Measurements from ENCODE around the gene CFAP221.

CFAP221 gene

DNA sequence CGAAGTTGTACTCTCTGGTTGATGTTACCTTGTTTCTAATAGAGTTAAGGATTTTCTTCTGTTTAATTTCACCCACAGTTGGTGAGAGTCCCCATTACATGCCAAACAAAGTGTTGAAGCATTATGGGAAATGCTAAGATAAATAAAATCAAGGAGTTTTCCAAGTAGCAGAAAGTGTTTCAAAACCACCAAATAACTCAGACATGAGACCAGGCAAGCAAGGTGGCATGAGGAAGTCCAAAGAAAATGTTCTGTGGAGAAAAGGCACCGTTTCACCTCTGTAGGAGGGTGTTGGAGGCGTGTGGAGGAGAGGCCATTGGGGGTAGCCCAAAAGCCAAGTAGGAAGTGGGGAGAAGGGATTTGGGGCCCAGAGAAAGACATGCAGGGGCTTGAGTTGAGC, 8.7 kb downstream of the CFAP221 start:
- in situ Hi-C loops (cut with HindIII; ENCODE audit: low sequenced_read_pairs) = no loop called here
- TF ChIP-seq, protein P1, sequence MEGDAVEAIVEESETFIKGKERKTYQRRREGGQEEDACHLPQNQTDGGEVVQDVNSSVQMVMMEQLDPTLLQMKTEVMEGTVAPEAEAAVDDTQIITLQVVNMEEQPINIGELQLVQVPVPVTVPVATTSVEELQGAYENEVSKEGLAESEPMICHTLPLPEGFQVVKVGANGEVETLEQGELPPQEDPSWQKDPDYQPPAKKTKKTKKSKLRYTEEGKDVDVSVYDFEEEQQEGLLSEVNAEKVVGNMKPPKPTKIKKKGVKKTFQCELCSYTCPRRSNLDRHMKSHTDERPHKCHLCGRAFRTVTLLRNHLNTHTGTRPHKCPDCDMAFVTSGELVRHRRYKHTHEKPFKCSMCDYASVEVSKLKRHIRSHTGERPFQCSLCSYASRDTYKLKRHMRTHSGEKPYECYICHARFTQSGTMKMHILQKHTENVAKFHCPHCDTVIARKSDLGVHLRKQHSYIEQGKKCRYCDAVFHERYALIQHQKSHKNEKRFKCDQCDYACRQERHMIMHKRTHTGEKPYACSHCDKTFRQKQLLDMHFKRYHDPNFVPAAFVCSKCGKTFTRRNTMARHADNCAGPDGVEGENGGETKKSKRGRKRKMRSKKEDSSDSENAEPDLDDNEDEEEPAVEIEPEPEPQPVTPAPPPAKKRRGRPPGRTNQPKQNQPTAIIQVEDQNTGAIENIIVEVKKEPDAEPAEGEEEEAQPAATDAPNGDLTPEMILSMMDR (IDR thresholded peaks at IDR 0.05; ENCODE audit: low read depth, low read length) = no peak
- no peak overlapping the region for H3K4me3 ChIP-seq (ENCODE audit: low read depth, low read length)
- no peak for DNase-seq (ENCODE audit: low read depth, low spot score)

DNA sequence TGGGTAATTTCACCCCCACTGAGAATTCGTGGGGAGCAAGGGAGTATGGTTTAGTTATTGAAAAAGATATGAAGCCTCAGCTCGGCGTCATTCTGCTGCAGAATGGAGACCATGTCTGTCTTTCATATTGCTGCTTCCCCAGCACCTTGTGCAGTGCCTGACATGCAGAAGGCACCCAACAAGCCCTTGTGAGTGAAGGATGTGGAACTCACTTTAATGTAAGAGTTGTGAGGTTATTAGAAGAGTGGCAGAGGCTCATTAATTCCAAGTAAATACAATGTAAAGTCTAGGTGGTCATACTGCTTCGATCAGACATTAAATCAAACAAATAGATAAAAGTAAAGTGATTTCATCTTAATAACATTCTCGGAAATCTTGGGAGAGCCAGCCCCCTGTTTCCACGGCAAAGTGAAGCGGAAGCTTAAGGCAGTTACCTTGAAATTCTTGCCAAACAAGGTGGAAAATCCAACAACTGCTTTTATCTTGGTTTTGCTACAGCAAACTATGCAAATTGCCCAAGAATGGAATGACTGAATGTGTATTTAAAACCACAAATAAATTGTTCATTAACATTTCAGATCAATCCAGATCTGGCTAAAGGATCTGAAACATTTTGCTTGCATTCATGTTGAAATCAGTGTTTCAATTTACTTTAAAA, 9.6 kb downstream of the CFAP221 start:
- DNase-seq (ENCODE audit: low read depth, low spot score) = no peak
- no peak overlapping the region for H3K4me3 ChIP-seq (ENCODE audit: low read depth, low read length)
- TF ChIP-seq, protein P1 (IDR thresholded peaks at IDR 0.05; ENCODE audit: low read depth, low read length) = no peak
- in situ Hi-C loops (cut with HindIII; ENCODE audit: low sequenced_read_pairs) = no loop called here

DNA sequence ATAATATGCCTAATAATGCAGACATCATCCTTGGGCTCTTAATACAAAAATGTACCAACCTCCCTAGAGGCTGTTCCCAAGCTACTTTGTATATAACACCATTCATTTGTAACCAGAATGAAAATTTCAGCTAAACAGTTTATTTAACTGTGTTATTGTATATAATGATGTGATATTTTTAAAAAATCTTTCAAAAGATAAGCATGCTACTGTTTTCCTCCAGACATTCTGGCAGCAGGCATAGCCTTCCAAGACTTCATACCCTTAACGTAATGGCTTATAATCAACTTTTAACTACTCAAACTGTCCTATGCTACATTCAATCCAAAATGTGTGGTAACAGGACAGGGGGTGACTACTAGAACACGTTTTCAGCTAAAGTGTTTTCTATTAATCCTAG, 21.2 kb downstream of the CFAP221 start:
- no peak overlapping the region for H3K4me3 ChIP-seq (ENCODE audit: low read depth, low read length)
- in situ Hi-C loops (cut with HindIII; ENCODE audit: low sequenced_read_pairs) = no loop called here
- no peak for DNase-seq (ENCODE audit: low read depth, low spot score)
- TF ChIP-seq, protein P1 (IDR thresholded peaks at IDR 0.05; ENCODE audit: low read depth, low read length) = no peak

DNA sequence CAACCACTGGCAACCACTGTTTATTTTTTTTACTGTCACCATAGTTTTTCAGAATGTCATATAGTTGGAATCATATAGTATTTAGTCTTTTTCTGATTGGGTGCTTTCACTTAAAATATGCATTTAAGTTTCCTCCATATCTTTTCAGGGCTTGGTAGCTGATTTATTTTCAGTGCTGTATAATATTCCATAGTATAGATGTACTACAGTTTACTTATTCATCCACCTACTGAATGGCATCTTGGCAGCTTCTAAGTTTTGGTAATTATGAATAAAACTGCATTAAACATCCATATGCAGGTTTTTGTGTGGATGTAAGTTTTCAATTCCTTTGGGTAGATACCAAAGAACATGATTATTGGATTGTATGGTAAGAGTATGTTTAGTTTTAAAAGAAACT, 23.0 kb downstream of the CFAP221 start:
- TF ChIP-seq, protein P1 (IDR thresholded peaks at IDR 0.05; ENCODE audit: low read depth, low read length) = no peak
- in situ Hi-C loops (cut with HindIII; ENCODE audit: low sequenced_read_pairs) = no loop called here
- no peak for DNase-seq (ENCODE audit: low read depth, low spot score)
- no peak overlapping the region for H3K4me3 ChIP-seq (ENCODE audit: low read depth, low read length)

DNA sequence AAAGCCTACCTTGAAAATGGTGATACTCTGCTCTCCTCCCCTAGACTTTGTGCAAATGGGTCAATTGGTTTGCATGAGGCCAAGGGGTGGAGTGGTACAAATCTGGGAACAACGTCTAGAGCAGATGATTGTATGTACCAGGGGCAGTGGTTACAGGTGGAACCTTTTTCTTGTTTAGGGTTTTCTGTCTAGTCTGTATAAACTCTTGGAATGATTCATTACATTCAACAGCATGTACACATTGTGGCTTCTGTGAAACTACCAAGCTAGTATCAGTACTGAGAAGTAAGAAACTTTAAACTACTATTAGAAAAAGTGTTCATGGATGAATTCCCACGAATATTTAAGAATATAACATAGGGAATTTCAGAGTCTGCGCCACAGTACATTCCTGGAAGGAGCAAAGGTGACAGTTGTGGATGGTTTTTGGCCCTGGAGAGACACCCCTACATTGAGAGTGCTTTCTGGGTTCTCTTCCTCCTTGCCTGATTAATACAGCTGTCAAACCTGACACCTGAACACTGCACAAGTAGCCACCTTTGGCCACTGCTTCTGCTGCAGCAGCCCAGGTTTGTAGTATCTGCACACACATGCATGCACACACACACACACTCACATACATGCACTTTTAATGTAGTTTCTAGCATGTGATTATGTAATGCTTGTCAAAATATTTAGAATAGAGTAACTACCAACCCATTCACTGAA, 30.0 kb downstream of the CFAP221 start:
- TF ChIP-seq, protein P1 (IDR thresholded peaks at IDR 0.05; ENCODE audit: low read depth, low read length) = no peak
- in situ Hi-C loops (cut with HindIII; ENCODE audit: low sequenced_read_pairs) = no loop called here
- no peak for DNase-seq (ENCODE audit: low read depth, low spot score)
- H3K4me3 ChIP-seq (ENCODE audit: low read depth, low read length) = no peak overlapping the region

DNA sequence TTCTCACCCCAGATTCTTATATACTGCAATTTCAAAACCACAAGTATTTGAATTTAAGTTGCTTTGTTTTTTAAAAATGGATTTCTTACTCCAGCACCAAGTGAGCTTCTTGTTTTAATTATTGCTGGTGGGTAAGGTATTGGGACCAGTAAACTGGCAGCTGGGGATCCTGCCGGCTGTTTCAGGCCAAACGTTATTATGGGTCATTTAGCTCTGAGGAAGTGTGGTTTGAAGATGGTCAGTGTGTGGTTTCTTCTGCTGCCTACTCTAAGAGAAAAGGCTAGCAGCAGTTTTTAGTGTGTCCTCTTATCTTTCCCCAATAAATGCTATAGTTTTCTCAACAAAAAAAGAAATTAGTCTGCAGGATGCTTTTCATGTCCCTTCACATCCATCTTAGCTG, 30.6 kb downstream of the CFAP221 start:
- H3K4me3 ChIP-seq (ENCODE audit: low read depth, low read length) = no peak overlapping the region
- in situ Hi-C loops (cut with HindIII; ENCODE audit: low sequenced_read_pairs) = no loop called here
- DNase-seq (ENCODE audit: low read depth, low spot score) = no peak
- TF ChIP-seq, protein P1 (IDR thresholded peaks at IDR 0.05; ENCODE audit: low read depth, low read length) = no peak
